GM12878 (cell line): Measurements from ENCODE around the gene DNMT3A. TPM values are rescaled to one million over a fixed set of nuclear protein-coding genes. Genes with fewer than 3 reads are reported as not detected.
A peak's percentile ranks its signal among the peaks of the same experiment; 100 is the strongest.

Experiments used
- BACH1 ChIP-seq: fragments of 450-650 bp; IDR thresholded peaks from 2 replicates; pipeline ENCODE4 v1.6.1; 2017; ENCODE audit warnings: mild to moderate bottlenecking, borderline replicate concordance
- BHLHE40 ChIP-seq, 2 experiments: fragments of 450-650 bp in 1 of 2; IDR thresholded peaks; 2 replicates each; pipeline ENCODE4 v1.6.1; 2011 to 2017; ENCODE audit warnings: low read depth in 2 of 2, borderline replicate concordance in 1 of 2, improper control_type of control experiment in 1 of 2, low read length in 1 of 2, mild to moderate bottlenecking in 1 of 2
- BRCA1 ChIP-seq: IDR thresholded peaks from 2 replicates; pipeline ENCODE4 v1.6.1; 2011; ENCODE audit warnings: low read depth, low read length, improper control_type of control experiment
- DPF2 ChIP-seq: fragments of 450-650 bp; IDR thresholded peaks from 2 replicates; pipeline ENCODE4 v1.6.1; 2017; ENCODE audit warnings: mild to moderate bottlenecking
- EGR1 ChIP-seq, 2 experiments: IDR thresholded peaks; 1 replicate in 1 of 2; 2 replicates in 1 of 2; pipeline ENCODE4 v1.6.1; 2011 to 2012; ENCODE audit warnings: low read depth in 2 of 2, low read length in 2 of 2, borderline replicate concordance in 1 of 2, mild to moderate bottlenecking in 1 of 2, moderate library complexity in 1 of 2
- FOXM1 ChIP-seq: IDR thresholded peaks from 2 replicates; pipeline ENCODE4 v1.6.1; 2012; ENCODE audit warnings: low read depth, mild to moderate bottlenecking, inconsistent platforms, low read length, moderate library complexity
- GABPA ChIP-seq: IDR thresholded peaks from 2 replicates; pipeline ENCODE4 v1.6.1; 2014; ENCODE audit warnings: antibody characterized with exemption, low read depth, mild to moderate bottlenecking, inconsistent platforms
- LARP7 ChIP-seq: fragments of 450-650 bp; IDR thresholded peaks from 2 replicates; pipeline ENCODE4 v1.6.1; 2017; ENCODE audit warnings: mild to moderate bottlenecking
- NKRF ChIP-seq: fragments of 450-650 bp; conservative IDR thresholded peaks from 2 replicates; pipeline ENCODE4 v1.6.1; 2017; ENCODE audit warnings: mild to moderate bottlenecking, moderate library complexity
- POLR2A ChIP-seq: IDR thresholded peaks from 2 replicates; pipeline ENCODE4 v1.6.1; 2011; ENCODE audit warnings: low read depth, mild to moderate bottlenecking, low read length
- POLR2AphosphoS5 ChIP-seq: IDR thresholded peaks from 2 replicates; pipeline ENCODE4 v1.6.1; 2011; ENCODE audit warnings: mild to moderate bottlenecking, low read length, inconsistent platforms
- RAD51 ChIP-seq: fragments of 450-650 bp; IDR thresholded peaks from 2 replicates; pipeline ENCODE4 v1.6.1; 2016; ENCODE audit warnings: moderate library complexity, mild to moderate bottlenecking, inconsistent platforms
- RUNX3 ChIP-seq: IDR thresholded peaks from 2 replicates; pipeline ENCODE4 v1.6.1; 2012; ENCODE audit warnings: low read length, inconsistent platforms
- SIX5 ChIP-seq: IDR thresholded peaks from 2 replicates; pipeline ENCODE4 v1.6.1; 2011; ENCODE audit warnings: mild to moderate bottlenecking, low read depth, low read length, moderate library complexity; ENCODE audit not compliant: severe bottlenecking
- TCF12 ChIP-seq: IDR thresholded peaks from 2 replicates; pipeline ENCODE4 v1.6.1; 2011; ENCODE audit warnings: low read depth, mild to moderate bottlenecking, low read length
- ZNF687 ChIP-seq: fragments of 450-650 bp; IDR thresholded peaks from 2 replicates; pipeline ENCODE4 v1.6.1; 2017; ENCODE audit warnings: mild to moderate bottlenecking, moderate library complexity
- polyA plus RNA-seq, 11 experiments: library from polyadenylated mRNA; depleted of rRNA in 4 of 11; unstranded in 6 of 11; stranded (reverse) in 5 of 11; fragments of >200 nt; fragmentation: Nextera tagmentation in 4 of 11; fragmentation: Illumina TruSeq in 1 of 11; extraction: Ambion mirVana in 4 of 11; extraction: Trizol in 1 of 11; gene quantifications; 1 replicate in 1 of 11; 2 replicates in 10 of 11; pipeline versions ENCODE4 v1.2.1 to v1.2.3, GENCODE V29; 2011 to 2016; ENCODE audit warnings: inconsistent platforms in 2 of 11, missing spikeins in 2 of 11, low read depth in 1 of 11
- total RNA-seq, 4 experiments: library from RNA; depleted of rRNA in 3 of 4; stranded (reverse); fragments of >200 nt in 3 of 4; fragmentation: Illumina TruSeq in 1 of 4; extraction: Trizol in 1 of 4; gene quantifications; 2 replicates each; pipeline versions ENCODE4 v1.2.1 to v1.2.3, GENCODE V29; 2013 to 2021

DNMT3A gene
- total and polyA plus RNA-seq, 10 of the 15 experiments (the other 5 are each of a cell fraction or from before 2014, with no cell fraction given) = 7.4 to 51.6 (median 17.4) TPM

GRCh38 chr2:25340181-25340921 is 1.4 kb downstream of the DNMT3A start (continued):
- TF ChIP-seq SIX5 (no peak), RUNX3 (no peak), TCF12 (0 out of 2 replicates have a peak, but pooled peaks have one; percentile 17), FOXM1 (no peak), RAD51 (no peak), GABPA (no peak), EGR1 (IDR thresholded peaks at IDR 0.05; ENCODE audit: borderline replicate concordance in 1 of 2, low read depth in 2 of 2, low read length in 2 of 2) (peak in 1 of 2 experiments; percentile 90; a peak in 2 of 3 replicates), POLR2A (peak; percentile 55; the same call in 1 of the 2 replicates), ZNF687 (no peak), NKRF (0 out of 2 replicates have a peak, but pooled peaks have one; percentile 29), BACH1 (peak; percentile 42; the same call in 1 of the 2 replicates), BHLHE40 (IDR thresholded peaks at IDR 0.05; ENCODE audit: borderline replicate concordance in 1 of 2, low read depth in 2 of 2, low read length in 1 of 2) (peak in 1 of 2 experiments; percentile 32; a peak in 1 of 4 replicates), DPF2 (peak; percentile 62; the same call in 1 of the 2 replicates), POLR2AphosphoS5 (peak; percentile 35; the same call in 1 of the 2 replicates), BRCA1 (no peak), LARP7 (0 out of 2 replicates have a peak, but pooled peaks have one; percentile 38)
